NT2/D1 (cell line): ENCODE data around the gene THBS1.

Experiments used
- DNase-seq: peaks from one replicate; pipeline ENCODE4 v3.0.0-alpha.2; 2011; ENCODE audit warnings: low read depth, low spot score
- H3K27me3 ChIP-seq: 2 replicates; pipeline ENCODE4 v1.6.0; 2011; ENCODE audit warnings: mild to moderate bottlenecking; ENCODE audit not compliant: insufficient read length, insufficient read depth
- H3K36me3 ChIP-seq: 2 replicates; pipeline ENCODE4 v1.6.1; 2011; ENCODE audit warnings: mild to moderate bottlenecking, low read length, mixed read lengths; ENCODE audit not compliant: insufficient read depth, insufficient read length
- H3K4me1 ChIP-seq: 2 replicates; pipeline ENCODE4 v1.5.1; 2011; ENCODE audit not compliant: insufficient read depth, insufficient read length
- H3K4me3 ChIP-seq: 2 replicates; pipeline ENCODE4 v1.5.1; 2011; ENCODE audit warnings: low read depth; ENCODE audit not compliant: insufficient read length
- H3K9ac ChIP-seq: 2 replicates; pipeline ENCODE4 v1.6.0; 2011; ENCODE audit warnings: low read depth; ENCODE audit not compliant: insufficient read length
- H3K9me3 ChIP-seq: 2 replicates; pipeline ENCODE4 v1.5.1; 2011; ENCODE audit warnings: mild to moderate bottlenecking, low read length; ENCODE audit not compliant: insufficient read depth
- SUZ12 ChIP-seq: IDR thresholded peaks from 2 replicates; pipeline ENCODE4 v1.6.1; 2011; ENCODE audit not compliant: insufficient read length, insufficient read depth; ENCODE audit errors: extremely low read depth
- YY1 ChIP-seq: IDR thresholded peaks from 2 replicates; pipeline ENCODE4 v1.6.1; 2011; ENCODE audit not compliant: insufficient read length, insufficient read depth
- ZNF274 ChIP-seq: IDR thresholded peaks from 2 replicates; pipeline ENCODE4 v1.6.1; 2011; ENCODE audit warnings: mild to moderate bottlenecking, low read depth, low read length

Gene THBS1

GRCh38 chr15:39589815-39590644 is 9.2 kb downstream of the THBS1 start:
- no peak overlapping the region for H3K4me3 ChIP-seq
- H3K36me3 ChIP-seq, result peaks cover 100% of the 10 kb centered on the region
- H3K9me3 ChIP-seq, result no peaks in the 10 kb centered on the region
- TF ChIP-seq ZNF274 (no peak), YY1 (no peak), SUZ12 (no peak)
- H3K9ac ChIP-seq, result no peak overlapping the region
- H3K4me1 ChIP-seq, result no peaks in the 10 kb centered on the region
- DNase-seq, result no peak
- no peaks in the 10 kb centered on the region for H3K27me3 ChIP-seq

GRCh38 chr15:39591141-39591895 is 10.4 kb downstream of the THBS1 start:
- H3K27me3 ChIP-seq, result no peaks in the 10 kb centered on the region
- no peaks in the 10 kb centered on the region for H3K4me1 ChIP-seq
- DNase-seq, result no peak
- no peaks in the 10 kb centered on the region for H3K9me3 ChIP-seq
- peaks cover 98% of the 10 kb centered on the region for H3K36me3 ChIP-seq
- TF ChIP-seq SUZ12, result no peak
- TF ChIP-seq ZNF274, result no peak
- no peak for TF ChIP-seq YY1
- no peak overlapping the region for H3K9ac ChIP-seq
- no peak overlapping the region for H3K4me3 ChIP-seq

GRCh38 chr15:39591896-39592315 is 11.0 kb downstream of the THBS1 start:
- Histone ChIP-seq H3K27me3 (no peaks in the 10 kb centered on the region), H3K36me3 (peaks cover 94% of the 10 kb centered on the region), H3K9ac (no peak overlapping the region), H3K4me3 (no peak overlapping the region), H3K4me1 (no peaks in the 10 kb centered on the region), H3K9me3 (no peaks in the 10 kb centered on the region)
- DNase-seq, result no peak
- TF ChIP-seq YY1 (no peak), ZNF274 (no peak), SUZ12 (no peak)

- DNase-seq, result no peak
- Histone ChIP-seq H3K4me1 (no peaks in the 10 kb centered on the region), H3K9me3 (no peaks in the 10 kb centered on the region), H3K36me3 (peaks cover 92% of the 10 kb centered on the region), H3K4me3 (no peak overlapping the region), H3K27me3 (no peaks in the 10 kb centered on the region), H3K9ac (no peak overlapping the region)
- no peak for TF ChIP-seq SUZ12
- no peak for TF ChIP-seq ZNF274
- TF ChIP-seq YY1, result no peak
Measured at GRCh38 chr15:39592500-39592899, 11.6 kb downstream of the THBS1 start.

GRCh38 chr15:39593071-39593655 is 12.3 kb downstream of the THBS1 start:
- Histone ChIP-seq H3K9me3 (no peaks in the 10 kb centered on the region), H3K27me3 (no peaks in the 10 kb centered on the region), H3K9ac (no peak overlapping the region), H3K4me3 (no peak overlapping the region), H3K4me1 (no peaks in the 10 kb centered on the region), H3K36me3 (peaks cover 90% of the 10 kb centered on the region)
- no peak for DNase-seq
- TF ChIP-seq ZNF274, result no peak
- TF ChIP-seq SUZ12, result no peak
- no peak for TF ChIP-seq YY1

- TF ChIP-seq ZNF274 (no peak), YY1 (no peak), SUZ12 (no peak)
- Histone ChIP-seq H3K9me3 (no peaks in the 10 kb centered on the region), H3K4me1 (no peaks in the 10 kb centered on the region), H3K27me3 (no peaks in the 10 kb centered on the region), H3K9ac (no peak overlapping the region), H3K4me3 (no peak overlapping the region), H3K36me3 (peaks cover 83% of the 10 kb centered on the region)
- no peak for DNase-seq
Measured at GRCh38 chr15:39593656-39594445, 13.0 kb downstream of the THBS1 start.
